Astrocyte of the cerebellum (primary cell): ENCODE data around the gene SRGAP3.

ENCODE experiments used
- DNase-seq: peaks from one replicate; pipeline ENCODE4 v3.0.0-alpha.2; 2011; ENCODE audit warnings: low read depth
- H3K4me3 ChIP-seq: 2 replicates; pipeline ENCODE4 v1.5.1; 2011; ENCODE audit warnings: mild to moderate bottlenecking, low read depth, low read length, moderate library complexity
- in situ Hi-C: cut with HindIII; loops from 2 replicates; pipeline ENCODE4 v1.10.0; 2017; ENCODE audit warnings: low sequenced_read_pairs
- TF ChIP-seq, protein P1 (sequence below): IDR thresholded peaks from 2 replicates; pipeline ENCODE4 v1.5.1; 2012; ENCODE audit warnings: low read length, low read depth, moderate library complexity, mild to moderate bottlenecking; ENCODE audit errors: missing control alignments

SRGAP3 gene

DNA sequence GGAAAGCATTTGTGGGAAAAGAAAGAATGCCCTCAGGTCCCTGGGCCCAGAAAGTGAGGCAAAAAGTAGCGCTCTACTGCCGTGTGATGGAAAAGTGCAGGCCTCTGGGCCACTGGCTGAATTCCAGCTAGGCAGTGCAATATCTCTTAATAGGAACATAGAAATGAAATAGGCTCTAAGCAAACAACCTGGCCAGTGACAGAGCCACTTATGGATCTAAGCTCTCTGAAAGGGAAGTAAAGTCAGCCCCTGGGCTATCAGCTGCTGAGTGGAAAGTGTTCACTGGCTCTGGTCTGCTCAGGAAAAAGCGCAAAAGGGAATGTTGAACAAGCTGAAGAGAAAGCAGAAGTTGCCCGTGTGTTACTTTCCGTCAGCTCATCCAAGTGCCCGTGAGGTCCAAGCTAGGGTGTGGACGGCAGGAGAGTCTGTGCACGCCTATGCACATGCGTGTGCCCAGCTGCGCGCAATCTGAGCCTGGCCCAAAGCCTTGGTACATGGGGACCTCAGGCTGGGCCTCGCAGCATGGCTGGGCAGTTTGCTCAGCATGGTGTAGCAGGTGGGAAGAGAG, 212.2 kb downstream of the SRGAP3 start:
- no peak for DNase-seq
- in situ Hi-C loops, result no loop called here
- H3K4me3 ChIP-seq, result no peak overlapping the region
- TF ChIP-seq, protein P1, sequence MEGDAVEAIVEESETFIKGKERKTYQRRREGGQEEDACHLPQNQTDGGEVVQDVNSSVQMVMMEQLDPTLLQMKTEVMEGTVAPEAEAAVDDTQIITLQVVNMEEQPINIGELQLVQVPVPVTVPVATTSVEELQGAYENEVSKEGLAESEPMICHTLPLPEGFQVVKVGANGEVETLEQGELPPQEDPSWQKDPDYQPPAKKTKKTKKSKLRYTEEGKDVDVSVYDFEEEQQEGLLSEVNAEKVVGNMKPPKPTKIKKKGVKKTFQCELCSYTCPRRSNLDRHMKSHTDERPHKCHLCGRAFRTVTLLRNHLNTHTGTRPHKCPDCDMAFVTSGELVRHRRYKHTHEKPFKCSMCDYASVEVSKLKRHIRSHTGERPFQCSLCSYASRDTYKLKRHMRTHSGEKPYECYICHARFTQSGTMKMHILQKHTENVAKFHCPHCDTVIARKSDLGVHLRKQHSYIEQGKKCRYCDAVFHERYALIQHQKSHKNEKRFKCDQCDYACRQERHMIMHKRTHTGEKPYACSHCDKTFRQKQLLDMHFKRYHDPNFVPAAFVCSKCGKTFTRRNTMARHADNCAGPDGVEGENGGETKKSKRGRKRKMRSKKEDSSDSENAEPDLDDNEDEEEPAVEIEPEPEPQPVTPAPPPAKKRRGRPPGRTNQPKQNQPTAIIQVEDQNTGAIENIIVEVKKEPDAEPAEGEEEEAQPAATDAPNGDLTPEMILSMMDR, result no peak

DNA sequence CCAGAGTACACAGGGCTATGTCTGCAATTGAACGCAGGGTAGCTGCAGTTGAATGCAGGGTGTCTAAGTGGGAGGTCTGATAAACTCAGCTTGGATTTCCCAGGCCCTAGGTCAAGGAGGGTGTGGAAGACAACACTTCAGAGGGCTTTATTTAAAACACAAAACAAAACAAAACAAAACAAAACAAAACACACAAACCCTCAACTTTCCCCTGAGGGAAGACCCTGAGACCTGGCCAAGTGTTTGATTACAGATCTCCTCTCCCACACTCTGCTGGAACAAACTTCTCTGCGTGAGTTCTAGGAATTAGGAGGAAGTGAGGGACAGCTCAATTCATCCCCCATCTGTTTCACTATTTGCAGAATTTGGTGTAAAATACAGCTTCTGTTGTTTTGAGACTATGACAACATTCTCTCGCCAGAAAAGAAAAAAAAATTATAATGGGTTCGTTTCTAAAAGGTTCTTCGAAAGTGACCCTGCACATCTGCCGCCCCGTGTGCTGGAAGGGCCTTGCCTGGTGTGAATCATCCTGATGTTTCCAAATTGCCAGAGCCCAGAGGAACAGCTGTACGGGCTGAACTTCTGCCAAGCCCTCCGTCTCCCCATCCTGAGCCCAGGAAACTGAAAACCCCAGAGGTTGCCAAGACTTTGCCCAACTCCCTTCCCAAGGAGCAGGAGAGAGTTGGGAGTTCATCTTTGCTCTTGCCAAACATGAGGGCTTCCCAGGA, 212.9 kb downstream of the SRGAP3 start:
- no peak for DNase-seq
- H3K4me3 ChIP-seq, result no peak overlapping the region
- in situ Hi-C loops, result no loop called here
- TF ChIP-seq, protein P1, result no peak

DNA sequence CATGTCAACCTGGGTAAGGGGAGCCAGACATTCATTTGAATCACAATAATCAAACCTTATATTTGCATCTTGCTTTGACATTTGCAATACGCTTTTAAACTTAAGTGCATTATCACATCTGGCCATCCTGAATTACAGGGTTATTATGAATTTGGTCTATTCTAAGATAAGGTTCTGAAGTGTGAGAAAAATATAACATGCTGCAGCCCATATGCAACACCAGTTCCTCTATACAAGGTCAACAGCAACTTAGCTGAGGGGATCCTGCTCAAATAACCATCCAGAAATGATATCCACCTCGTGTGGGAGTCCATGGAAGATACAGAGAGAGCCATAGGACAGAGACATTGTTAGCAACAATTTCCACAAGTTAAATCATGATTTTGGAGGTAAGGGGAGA, 213.5 kb downstream of the SRGAP3 start:
- H3K4me3 ChIP-seq, result no peak overlapping the region
- in situ Hi-C loops, result no loop called here
- no peak for DNase-seq
- TF ChIP-seq, protein P1, result no peak

DNA sequence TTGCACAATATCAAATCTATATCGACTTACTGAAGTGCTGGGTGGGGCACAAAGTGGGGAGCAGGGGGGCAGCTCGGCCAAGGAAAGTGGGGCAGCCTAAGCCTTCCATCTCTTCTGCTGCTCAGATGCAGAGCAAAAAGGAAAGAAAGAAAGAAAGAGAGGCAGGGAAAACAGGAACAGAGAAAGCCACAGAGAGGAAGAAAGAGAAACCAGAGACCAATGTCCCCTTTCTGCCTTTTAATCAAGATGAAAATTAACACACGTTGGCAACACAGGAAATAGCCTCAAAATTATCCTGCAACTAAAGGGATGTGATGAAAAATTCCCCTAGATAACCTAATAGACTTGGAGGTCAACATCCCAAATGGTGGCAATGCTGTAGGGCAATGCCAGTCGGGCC, 214.0 kb downstream of the SRGAP3 start:
- TF ChIP-seq, protein P1, result no peak
- in situ Hi-C loops, result no loop called here
- no peak overlapping the region for H3K4me3 ChIP-seq
- DNase-seq, result no peak

DNA sequence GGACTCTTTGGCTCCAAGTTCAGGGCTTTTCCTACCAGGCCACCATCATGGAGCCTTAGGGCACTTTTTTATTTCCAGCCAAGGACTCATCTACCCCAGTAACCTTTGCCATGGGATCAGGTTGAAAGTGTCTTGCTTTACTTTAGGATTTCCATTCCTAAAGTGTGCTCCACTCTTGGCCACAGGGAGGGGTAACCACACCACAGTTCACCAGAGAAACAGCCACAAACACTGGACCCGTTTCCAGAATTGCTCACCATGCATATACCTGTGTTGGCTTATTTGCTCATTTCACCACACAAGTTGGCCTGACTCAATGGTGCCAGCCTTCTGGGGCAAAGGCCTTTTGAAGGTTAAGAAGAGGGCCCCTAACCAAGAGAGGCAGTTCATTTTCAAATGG, 215.6 kb downstream of the SRGAP3 start:
- H3K4me3 ChIP-seq, result no peak overlapping the region
- TF ChIP-seq, protein P1, result peak; percentile 7
- no peak for DNase-seq
- in situ Hi-C loops, result no loop called here

DNA sequence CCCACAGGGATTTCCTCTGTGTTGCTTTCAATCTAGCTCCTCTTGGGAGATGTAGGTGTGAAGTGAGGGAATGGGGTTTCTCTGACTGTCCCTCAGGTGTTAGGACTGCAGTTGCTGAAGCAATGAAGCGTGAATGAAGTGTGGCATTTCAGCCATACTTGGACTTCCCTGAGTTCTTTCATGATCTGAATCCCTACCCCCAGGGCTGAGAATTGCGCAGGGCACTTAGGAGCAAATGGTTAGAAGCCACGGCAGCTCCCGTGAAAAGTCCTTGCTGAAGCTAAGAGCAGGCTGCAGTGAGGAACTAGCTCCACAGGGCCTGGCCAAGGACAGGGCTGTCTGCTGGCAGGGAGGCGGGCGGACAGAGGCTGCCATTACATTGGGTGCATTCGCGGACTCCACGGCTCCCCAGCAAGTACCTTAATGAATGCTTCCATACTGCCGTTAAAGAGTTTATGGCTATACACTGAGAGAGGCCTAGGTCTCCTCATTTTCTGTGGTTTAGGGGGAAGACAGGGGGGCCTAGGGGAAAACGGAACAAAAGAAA, 217.1 kb downstream of the SRGAP3 start:
- no peak for DNase-seq
- TF ChIP-seq, protein P1, result no peak
- no peak overlapping the region for H3K4me3 ChIP-seq
- in situ Hi-C loops, result no loop called here
